VCaP (cell line): Measurements from ENCODE around the gene FOXJ3.

Experiments used
- H3K27ac ChIP-seq: fragments of 450-650 bp; 2 replicates; pipeline ENCODE4 v1.5.1; 2017
- CTCF ChIP-seq: fragments of 450-650 bp; conservative IDR thresholded peaks from 2 replicates; pipeline ENCODE4 v1.5.1; 2017; ENCODE audit warnings: mild to moderate bottlenecking, moderate library complexity

The FOXJ3 gene

GRCh38 chr1:42136466-42136865 lies 198.6 kb downstream of the FOXJ3 start:
- TF ChIP-seq CTCF: no peak
- H3K27ac ChIP-seq: no peak overlapping the region

- TF ChIP-seq CTCF: no peak
- H3K27ac ChIP-seq: no peak overlapping the region
Measured at GRCh38 chr1:42135426-42135825, 199.6 kb downstream of the FOXJ3 start.

- H3K27ac ChIP-seq: no peak overlapping the region
- TF ChIP-seq CTCF: no peak
Measured at GRCh38 chr1:42133809-42134526, 201.1 kb downstream of the FOXJ3 start.

GRCh38 chr1:42133390-42133789 lies 201.6 kb downstream of the FOXJ3 start:
- no peak for TF ChIP-seq CTCF
- no peak overlapping the region for H3K27ac ChIP-seq

GRCh38 chr1:42130061-42130660 lies 204.9 kb downstream of the FOXJ3 start:
- no peak for TF ChIP-seq CTCF

GRCh38 chr1:42128964-42129363 lies 206.1 kb downstream of the FOXJ3 start:
- no peak for TF ChIP-seq CTCF
- no peak overlapping the region for H3K27ac ChIP-seq

More at GRCh38 chr1:42130061-42130660, 204.9 kb downstream of the FOXJ3 start:
- no peak overlapping the region for H3K27ac ChIP-seq

- no peak for TF ChIP-seq CTCF
- H3K27ac ChIP-seq: no peak overlapping the region
Measured at GRCh38 chr1:42128499-42128898, 206.5 kb downstream of the FOXJ3 start.
